ENCODE measurements around the gene CDC123. TPM values are rescaled to one million over a fixed set of nuclear protein-coding genes. Genes with fewer than 3 reads are reported as not detected.

CDC123 gene
- total RNA-seq, 1 experiment from 2014 or later = 153 TPM

DNA sequence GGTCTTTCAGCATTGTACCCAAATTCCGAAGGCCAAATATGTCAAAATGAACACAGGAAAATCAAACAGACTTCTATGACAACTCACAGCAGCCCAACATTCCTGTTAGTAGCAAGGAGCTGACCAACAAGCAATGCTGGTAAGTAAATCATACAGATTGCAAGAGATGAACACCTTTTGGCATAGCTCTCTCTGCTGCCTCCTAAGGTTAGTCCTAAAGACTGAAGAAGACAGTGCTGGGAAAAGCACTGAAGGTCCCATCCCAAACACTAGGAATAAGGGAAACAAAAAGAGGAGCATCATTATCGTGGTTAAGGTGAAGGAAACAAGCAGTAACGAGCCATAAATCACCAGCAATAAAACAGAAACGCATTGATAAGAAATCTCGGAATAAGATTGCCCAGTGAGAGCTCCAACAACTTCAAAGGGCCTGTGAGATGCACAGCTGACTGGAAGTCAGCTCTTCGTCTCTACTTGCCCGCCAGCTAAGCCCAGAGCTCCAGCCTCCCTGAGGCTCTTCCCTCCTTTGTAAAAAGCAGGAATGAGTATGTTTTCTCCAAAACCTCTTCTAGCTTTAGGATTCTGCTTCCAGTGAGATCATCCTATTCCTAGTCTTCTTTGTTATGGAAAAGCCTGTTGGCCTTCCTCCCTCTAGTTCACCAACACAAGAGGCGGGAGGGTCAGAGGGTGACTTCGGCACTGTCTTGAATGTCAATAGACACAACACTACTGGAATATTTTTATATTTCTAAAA lies 15.6 kb upstream of the CDC123 start (continued):
- TF ChIP-seq, protein P1, sequence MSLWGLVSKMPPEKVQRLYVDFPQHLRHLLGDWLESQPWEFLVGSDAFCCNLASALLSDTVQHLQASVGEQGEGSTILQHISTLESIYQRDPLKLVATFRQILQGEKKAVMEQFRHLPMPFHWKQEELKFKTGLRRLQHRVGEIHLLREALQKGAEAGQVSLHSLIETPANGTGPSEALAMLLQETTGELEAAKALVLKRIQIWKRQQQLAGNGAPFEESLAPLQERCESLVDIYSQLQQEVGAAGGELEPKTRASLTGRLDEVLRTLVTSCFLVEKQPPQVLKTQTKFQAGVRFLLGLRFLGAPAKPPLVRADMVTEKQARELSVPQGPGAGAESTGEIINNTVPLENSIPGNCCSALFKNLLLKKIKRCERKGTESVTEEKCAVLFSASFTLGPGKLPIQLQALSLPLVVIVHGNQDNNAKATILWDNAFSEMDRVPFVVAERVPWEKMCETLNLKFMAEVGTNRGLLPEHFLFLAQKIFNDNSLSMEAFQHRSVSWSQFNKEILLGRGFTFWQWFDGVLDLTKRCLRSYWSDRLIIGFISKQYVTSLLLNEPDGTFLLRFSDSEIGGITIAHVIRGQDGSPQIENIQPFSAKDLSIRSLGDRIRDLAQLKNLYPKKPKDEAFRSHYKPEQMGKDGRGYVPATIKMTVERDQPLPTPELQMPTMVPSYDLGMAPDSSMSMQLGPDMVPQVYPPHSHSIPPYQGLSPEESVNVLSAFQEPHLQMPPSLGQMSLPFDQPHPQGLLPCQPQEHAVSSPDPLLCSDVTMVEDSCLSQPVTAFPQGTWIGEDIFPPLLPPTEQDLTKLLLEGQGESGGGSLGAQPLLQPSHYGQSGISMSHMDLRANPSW (CRISPR knock-in tag; conservative IDR thresholded peaks at IDR 0.05; ENCODE audit: low read depth) = no peak
- TF ChIP-seq, protein P2, sequence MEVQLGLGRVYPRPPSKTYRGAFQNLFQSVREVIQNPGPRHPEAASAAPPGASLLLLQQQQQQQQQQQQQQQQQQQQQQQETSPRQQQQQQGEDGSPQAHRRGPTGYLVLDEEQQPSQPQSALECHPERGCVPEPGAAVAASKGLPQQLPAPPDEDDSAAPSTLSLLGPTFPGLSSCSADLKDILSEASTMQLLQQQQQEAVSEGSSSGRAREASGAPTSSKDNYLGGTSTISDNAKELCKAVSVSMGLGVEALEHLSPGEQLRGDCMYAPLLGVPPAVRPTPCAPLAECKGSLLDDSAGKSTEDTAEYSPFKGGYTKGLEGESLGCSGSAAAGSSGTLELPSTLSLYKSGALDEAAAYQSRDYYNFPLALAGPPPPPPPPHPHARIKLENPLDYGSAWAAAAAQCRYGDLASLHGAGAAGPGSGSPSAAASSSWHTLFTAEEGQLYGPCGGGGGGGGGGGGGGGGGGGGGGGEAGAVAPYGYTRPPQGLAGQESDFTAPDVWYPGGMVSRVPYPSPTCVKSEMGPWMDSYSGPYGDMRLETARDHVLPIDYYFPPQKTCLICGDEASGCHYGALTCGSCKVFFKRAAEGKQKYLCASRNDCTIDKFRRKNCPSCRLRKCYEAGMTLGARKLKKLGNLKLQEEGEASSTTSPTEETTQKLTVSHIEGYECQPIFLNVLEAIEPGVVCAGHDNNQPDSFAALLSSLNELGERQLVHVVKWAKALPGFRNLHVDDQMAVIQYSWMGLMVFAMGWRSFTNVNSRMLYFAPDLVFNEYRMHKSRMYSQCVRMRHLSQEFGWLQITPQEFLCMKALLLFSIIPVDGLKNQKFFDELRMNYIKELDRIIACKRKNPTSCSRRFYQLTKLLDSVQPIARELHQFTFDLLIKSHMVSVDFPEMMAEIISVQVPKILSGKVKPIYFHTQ (CRISPR knock-in tag; IDR thresholded peaks at IDR 0.05) = no peak
- TF ChIP-seq, protein P3, sequence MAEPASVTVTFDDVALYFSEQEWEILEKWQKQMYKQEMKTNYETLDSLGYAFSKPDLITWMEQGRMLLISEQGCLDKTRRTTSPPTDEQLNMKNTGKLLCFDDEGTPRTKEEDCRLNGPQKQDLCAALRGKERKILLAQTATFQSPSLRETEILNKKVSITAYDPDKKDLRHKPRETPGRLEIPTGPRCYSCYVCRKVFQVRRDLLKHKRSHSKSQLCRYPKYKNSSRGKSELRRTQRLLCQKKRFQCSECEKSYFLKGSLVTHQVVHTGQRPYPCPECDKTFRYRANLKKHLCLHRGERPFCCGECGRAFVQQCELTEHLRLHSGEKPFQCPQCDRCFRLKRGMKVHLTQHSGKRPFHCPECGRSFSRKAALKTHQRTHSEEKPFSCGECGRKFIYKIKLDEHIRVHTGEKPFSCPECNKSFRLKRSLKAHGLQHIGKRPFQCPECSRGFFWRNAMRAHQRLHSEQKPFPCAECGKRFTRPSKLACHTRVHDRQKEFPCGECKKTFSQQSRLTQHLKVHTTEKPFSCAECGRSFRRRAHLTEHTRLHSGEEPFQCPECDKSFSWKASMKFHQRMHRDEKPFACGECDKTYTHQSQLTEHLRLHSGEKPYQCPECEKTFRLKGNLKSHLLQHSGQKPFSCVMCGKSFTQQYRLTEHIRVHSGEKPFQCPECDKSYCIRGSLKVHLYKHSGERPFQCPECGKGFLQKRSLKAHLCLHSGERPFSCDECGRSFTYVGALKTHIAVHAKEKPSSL (CRISPR knock-in tag; conservative IDR thresholded peaks at IDR 0.05) = no peak
- TF ChIP-seq, protein P4, sequence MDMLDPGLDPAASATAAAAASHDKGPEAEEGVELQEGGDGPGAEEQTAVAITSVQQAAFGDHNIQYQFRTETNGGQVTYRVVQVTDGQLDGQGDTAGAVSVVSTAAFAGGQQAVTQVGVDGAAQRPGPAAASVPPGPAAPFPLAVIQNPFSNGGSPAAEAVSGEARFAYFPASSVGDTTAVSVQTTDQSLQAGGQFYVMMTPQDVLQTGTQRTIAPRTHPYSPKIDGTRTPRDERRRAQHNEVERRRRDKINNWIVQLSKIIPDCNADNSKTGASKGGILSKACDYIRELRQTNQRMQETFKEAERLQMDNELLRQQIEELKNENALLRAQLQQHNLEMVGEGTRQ (CRISPR knock-in tag; IDR thresholded peaks at IDR 0.05) = no peak
- TF ChIP-seq TCF7 (CRISPR knock-in tag; IDR thresholded peaks at IDR 0.05; ENCODE audit: low read depth) (no peak), CREM (CRISPR knock-in tag; IDR thresholded peaks at IDR 0.05) (no peak), JAZF1 (CRISPR knock-in tag; IDR thresholded peaks at IDR 0.05) (no peak), FOXJ3 (CRISPR knock-in tag; IDR thresholded peaks at IDR 0.05; ENCODE audit: borderline replicate concordance) (no peak), ZNF416 (CRISPR knock-in tag; IDR thresholded peaks at IDR 0.05) (no peak), ZNF396 (CRISPR knock-in tag; IDR thresholded peaks at IDR 0.05; ENCODE audit: borderline replicate concordance) (no peak), TP53 (CRISPR knock-in tag; IDR thresholded peaks at IDR 0.05) (no peak), FOXP1 (CRISPR knock-in tag; IDR thresholded peaks at IDR 0.05; ENCODE audit: borderline replicate concordance) (no peak)
- TF ChIP-seq, protein P5, sequence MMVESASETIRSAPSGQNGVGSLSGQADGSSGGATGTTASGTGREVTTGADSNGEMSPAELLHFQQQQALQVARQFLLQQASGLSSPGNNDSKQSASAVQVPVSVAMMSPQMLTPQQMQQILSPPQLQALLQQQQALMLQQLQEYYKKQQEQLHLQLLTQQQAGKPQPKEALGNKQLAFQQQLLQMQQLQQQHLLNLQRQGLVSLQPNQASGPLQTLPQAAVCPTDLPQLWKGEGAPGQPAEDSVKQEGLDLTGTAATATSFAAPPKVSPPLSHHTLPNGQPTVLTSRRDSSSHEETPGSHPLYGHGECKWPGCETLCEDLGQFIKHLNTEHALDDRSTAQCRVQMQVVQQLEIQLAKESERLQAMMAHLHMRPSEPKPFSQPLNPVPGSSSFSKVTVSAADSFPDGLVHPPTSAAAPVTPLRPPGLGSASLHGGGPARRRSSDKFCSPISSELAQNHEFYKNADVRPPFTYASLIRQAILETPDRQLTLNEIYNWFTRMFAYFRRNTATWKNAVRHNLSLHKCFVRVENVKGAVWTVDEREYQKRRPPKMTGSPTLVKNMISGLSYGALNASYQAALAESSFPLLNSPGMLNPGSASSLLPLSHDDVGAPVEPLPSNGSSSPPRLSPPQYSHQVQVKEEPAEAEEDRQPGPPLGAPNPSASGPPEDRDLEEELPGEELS (CRISPR knock-in tag; IDR thresholded peaks at IDR 0.05) = no peak
